ENCODE measurements around the gene TBC1D20. TPM values are rescaled to one million over a fixed set of nuclear protein-coding genes. Genes with fewer than 3 reads are reported as not detected.

The TBC1D20 gene
- total RNA-seq, 2 experiments from 2014 or later = 15.7 to 16.1 TPM

GRCh38 chr20:421685-422250, 40.6 kb downstream of the TBC1D20 start:
- Histone ChIP-seq H3K4me1 (ENCODE audit: insufficient read depth, low read length) (no peaks in the 10 kb centered on the region), H3K4me3 (ENCODE audit: low read length) (no peak overlapping the region), H3K36me3 (ENCODE audit: insufficient read depth, low read length) (peaks cover 68% of the 10 kb centered on the region), H3K9me3 (ENCODE audit: control insufficient read depth in 1 of 2, insufficient read depth in 1 of 2, low read length in 2 of 2) (no peaks in the 10 kb centered on the region), H3K27me3 (ENCODE audit: control insufficient read depth in 1 of 2, insufficient read depth in 2 of 2, low read length in 2 of 2) (no peaks in the 10 kb centered on the region), H3K27ac (ENCODE audit: low read depth in 1 of 2, low read length in 2 of 2) (no peak overlapping the region)
- intact Hi-C loops (cut with DNase I, micrococcal nuclease) = no loop called here
- H3K4me3 Mint-ChIP-seq = no peak overlapping the region
- no peak for TF ChIP-seq CTCF (IDR thresholded peaks at IDR 0.05)
- H3K4me1 Mint-ChIP-seq (ENCODE audit: low read depth) = peaks cover 10% of the 10 kb centered on the region
- no peaks in the 10 kb centered on the region for H3K9me3 Mint-ChIP-seq
- POLR2A ChIA-PET = interaction anchor here (1.1 kb wide), 1 partner anchor 17 kb away, joined by 3 read pairs; no protein-coding TSS in a partner anchor
- no peak for DNase-seq
- no peaks in the 10 kb centered on the region for H3K27me3 Mint-ChIP-seq
- no peak for ATAC-seq (ENCODE audit: poor library complexity)
- H3K36me3 Mint-ChIP-seq (ENCODE audit: low read depth) = peaks cover 74% of the 10 kb centered on the region
- peak overlapping the region; percentile 45 for H3K27ac Mint-ChIP-seq
- CTCF ChIA-PET = interaction anchor here (0.5 kb wide), 1 partner anchor 90 kb away, joined by 3 read pairs; no protein-coding TSS in a partner anchor

- Mint-ChIP-seq H3K4me3 (no peak overlapping the region), H3K36me3 (ENCODE audit: low read depth) (peaks cover 76% of the 10 kb centered on the region), H3K27ac (peak overlapping the region; percentile 45), H3K27me3 (no peaks in the 10 kb centered on the region), H3K4me1 (ENCODE audit: low read depth) (peaks cover 14% of the 10 kb centered on the region), H3K9me3 (no peaks in the 10 kb centered on the region)
- H3K4me1 ChIP-seq (ENCODE audit: insufficient read depth, low read length) = no peaks in the 10 kb centered on the region
- TF ChIP-seq CTCF (IDR thresholded peaks at IDR 0.05) = no peak
- ATAC-seq (ENCODE audit: poor library complexity) = no peak
- DNase-seq = no peak
- H3K9me3 ChIP-seq (ENCODE audit: control insufficient read depth in 1 of 2, insufficient read depth in 1 of 2, low read length in 2 of 2) = no peaks in the 10 kb centered on the region
- no peaks in the 10 kb centered on the region for H3K27me3 ChIP-seq (ENCODE audit: control insufficient read depth in 1 of 2, insufficient read depth in 2 of 2, low read length in 2 of 2)
- peaks cover 74% of the 10 kb centered on the region for H3K36me3 ChIP-seq (ENCODE audit: insufficient read depth, low read length)
- intact Hi-C loops (cut with DNase I, micrococcal nuclease) = no loop called here
- ChIA-PET CTCF (no interaction called here), POLR2A (no interaction called here)
- no peak overlapping the region for H3K27ac ChIP-seq (ENCODE audit: low read depth in 1 of 2, low read length in 2 of 2)
- no peak overlapping the region for H3K4me3 ChIP-seq (ENCODE audit: low read length)
These were observed 41.4 kb downstream of the TBC1D20 start for GRCh38 chr20:420721-421574.

- ChIA-PET CTCF (no interaction called here), POLR2A (no interaction called here)
- peaks cover 74% of the 10 kb centered on the region for H3K36me3 ChIP-seq (ENCODE audit: insufficient read depth, low read length)
- H3K9me3 ChIP-seq (ENCODE audit: control insufficient read depth in 1 of 2, insufficient read depth in 1 of 2, low read length in 2 of 2) = no peaks in the 10 kb centered on the region
- H3K4me1 ChIP-seq (ENCODE audit: insufficient read depth, low read length) = no peaks in the 10 kb centered on the region
- ATAC-seq (ENCODE audit: poor library complexity) (no peak), DNase-seq (no peak)
- H3K4me3 ChIP-seq (ENCODE audit: low read length) = no peak overlapping the region
- H3K4me1 Mint-ChIP-seq (ENCODE audit: low read depth) = peaks cover 22% of the 10 kb centered on the region
- intact Hi-C loops (cut with DNase I, micrococcal nuclease) = no loop called here
- no peak for TF ChIP-seq CTCF (IDR thresholded peaks at IDR 0.05)
- H3K27ac ChIP-seq (ENCODE audit: low read depth in 1 of 2, low read length in 2 of 2) = no peak overlapping the region
- H3K9me3 Mint-ChIP-seq = no peaks in the 10 kb centered on the region
- H3K27me3 Mint-ChIP-seq = no peaks in the 10 kb centered on the region
- H3K36me3 Mint-ChIP-seq (ENCODE audit: low read depth) = peaks cover 81% of the 10 kb centered on the region
- no peak overlapping the region for H3K27ac Mint-ChIP-seq
- no peaks in the 10 kb centered on the region for H3K27me3 ChIP-seq (ENCODE audit: control insufficient read depth in 1 of 2, insufficient read depth in 2 of 2, low read length in 2 of 2)
- H3K4me3 Mint-ChIP-seq = no peak overlapping the region
These were observed 42.1 kb downstream of the TBC1D20 start for GRCh38 chr20:420166-420620.

Data from CD4-positive, alpha-beta T cell (primary cell).